Loucy (cell line): ENCODE measurements around the gene AVPR1A.

Source experiments
- H2AFZ ChIP-seq: fragments of 200-600 bp; sonication (generic); 2 replicates; pipeline ENCODE4 v1.6.0; 2016; ENCODE audit warnings: antibody characterized with exemption, mild to moderate bottlenecking, low read length, moderate library complexity
- H3F3A ChIP-seq: fragments of 200-600 bp; 2 replicates; pipeline ENCODE4 v1.6.0; 2016; ENCODE audit warnings: antibody characterized with exemption, low read depth, mild to moderate bottlenecking
- H3K27me3 ChIP-seq: fragments of 200-600 bp; sonication (generic); 2 replicates; pipeline ENCODE4 v1.6.1; 2014; ENCODE audit warnings: low read length, mild to moderate bottlenecking; ENCODE audit not compliant: insufficient read depth, poor library complexity, severe bottlenecking
- H3K36me3 ChIP-seq: fragments of 200-600 bp; sonication (generic); 2 replicates; pipeline ENCODE4 v1.6.1; 2016; ENCODE audit warnings: low read length; ENCODE audit not compliant: insufficient read depth
- H3K4me1 ChIP-seq: fragments of 200-600 bp; sonication (generic); 2 replicates; pipeline ENCODE4 v1.5.1; 2014; ENCODE audit warnings: low read length, mild to moderate bottlenecking; ENCODE audit not compliant: insufficient read depth, poor library complexity, severe bottlenecking
- H3K4me2 ChIP-seq: fragments of 200-600 bp; sonication (generic); 2 replicates; pipeline ENCODE4 v1.6.0; 2014; ENCODE audit warnings: antibody characterized with exemption, low read length, low read depth, mild to moderate bottlenecking; ENCODE audit not compliant: poor library complexity, severe bottlenecking
- H3K4me3 ChIP-seq: fragments of 200-600 bp; sonication (generic); 2 replicates; pipeline ENCODE4 v1.5.1; 2014; ENCODE audit warnings: low read length, mild to moderate bottlenecking, mixed read lengths; ENCODE audit not compliant: poor library complexity, severe bottlenecking
- H3K79me2 ChIP-seq: fragments of 200-600 bp; sonication (generic); 2 replicates; pipeline ENCODE4 v1.6.1; 2014; ENCODE audit warnings: low read length; ENCODE audit not compliant: insufficient read depth
- H3K9ac ChIP-seq: fragments of 200-600 bp; sonication (generic); 2 replicates; pipeline ENCODE4 v1.6.0; 2014; ENCODE audit warnings: mild to moderate bottlenecking, low read depth, low read length, moderate library complexity; ENCODE audit not compliant: poor library complexity, severe bottlenecking
- H3K9me2 ChIP-seq: fragments of 200-600 bp; sonication (generic); replicated peaks from 2 replicates; pipeline ENCODE4 v1.6.1; 2016; ENCODE audit warnings: low read depth, low read length, mixed read lengths
- H3K9me3 ChIP-seq: fragments of 200-600 bp; sonication (generic); 2 replicates; pipeline ENCODE4 v1.6.1; 2014; ENCODE audit warnings: mild to moderate bottlenecking, antibody characterized with exemption, low read length, low read depth; ENCODE audit not compliant: insufficient read depth
- H4K20me1 ChIP-seq: fragments of 200-600 bp; sonication (generic); 2 replicates; pipeline ENCODE4 v1.6.0; 2014; ENCODE audit warnings: antibody characterized with exemption, low read length, mild to moderate bottlenecking; ENCODE audit not compliant: insufficient read depth, poor library complexity, severe bottlenecking
- EZH2phosphoT487 ChIP-seq: fragments of 200-600 bp; IDR thresholded peaks from 2 replicates; pipeline ENCODE4 v1.6.1; 2018; ENCODE audit warnings: antibody characterized with exemption, mild to moderate bottlenecking, moderate library complexity, borderline replicate concordance
- TF ChIP-seq, protein P1 (sequence below): fragments of 200-600 bp; sonication (generic); conservative IDR thresholded peaks from 2 replicates; pipeline ENCODE4 v1.5.1; 2014; ENCODE audit warnings: mild to moderate bottlenecking, antibody characterized with exemption, low read length

Gene AVPR1A

GRCh38 chr12:63093711-63094110, 57.3 kb downstream of the AVPR1A start:
- no peak overlapping the region for H3K4me2 ChIP-seq
- TF ChIP-seq EZH2phosphoT487, result no peak
- TF ChIP-seq, protein P1, sequence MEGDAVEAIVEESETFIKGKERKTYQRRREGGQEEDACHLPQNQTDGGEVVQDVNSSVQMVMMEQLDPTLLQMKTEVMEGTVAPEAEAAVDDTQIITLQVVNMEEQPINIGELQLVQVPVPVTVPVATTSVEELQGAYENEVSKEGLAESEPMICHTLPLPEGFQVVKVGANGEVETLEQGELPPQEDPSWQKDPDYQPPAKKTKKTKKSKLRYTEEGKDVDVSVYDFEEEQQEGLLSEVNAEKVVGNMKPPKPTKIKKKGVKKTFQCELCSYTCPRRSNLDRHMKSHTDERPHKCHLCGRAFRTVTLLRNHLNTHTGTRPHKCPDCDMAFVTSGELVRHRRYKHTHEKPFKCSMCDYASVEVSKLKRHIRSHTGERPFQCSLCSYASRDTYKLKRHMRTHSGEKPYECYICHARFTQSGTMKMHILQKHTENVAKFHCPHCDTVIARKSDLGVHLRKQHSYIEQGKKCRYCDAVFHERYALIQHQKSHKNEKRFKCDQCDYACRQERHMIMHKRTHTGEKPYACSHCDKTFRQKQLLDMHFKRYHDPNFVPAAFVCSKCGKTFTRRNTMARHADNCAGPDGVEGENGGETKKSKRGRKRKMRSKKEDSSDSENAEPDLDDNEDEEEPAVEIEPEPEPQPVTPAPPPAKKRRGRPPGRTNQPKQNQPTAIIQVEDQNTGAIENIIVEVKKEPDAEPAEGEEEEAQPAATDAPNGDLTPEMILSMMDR, result no peak

DNA sequence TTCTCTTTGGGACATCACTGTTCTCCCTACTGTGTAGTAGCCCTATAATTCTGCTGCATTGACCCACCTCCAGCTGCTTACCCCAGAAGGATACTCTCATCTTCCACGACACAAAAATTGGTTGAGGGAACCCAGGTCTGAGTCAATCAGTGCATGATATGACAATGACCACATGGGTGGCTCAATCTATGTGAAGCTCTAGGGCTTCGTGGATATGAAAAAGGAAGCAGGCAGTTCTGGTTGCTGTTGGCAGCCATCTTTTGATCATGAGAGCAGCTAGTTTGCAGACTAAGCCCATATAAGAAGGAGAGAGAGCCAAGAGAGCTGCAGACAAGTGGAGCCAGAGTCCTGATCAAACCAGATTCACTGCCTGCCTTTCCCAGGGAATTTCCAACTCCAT, 57.9 kb downstream of the AVPR1A start:
- Histone ChIP-seq H4K20me1 (no peaks in the 10 kb centered on the region), H3K36me3 (no peaks in the 10 kb centered on the region), H3K9me3 (no peaks in the 10 kb centered on the region), H2AFZ (peak overlapping the region; percentile 70; the same call in 1 of the 2 replicates), H3K4me3 (no peak overlapping the region), H3K9ac (no peak overlapping the region), H3K79me2 (no peaks in the 10 kb centered on the region), H3K4me1 (no peaks in the 10 kb centered on the region), H3K9me2 (no peaks in the 10 kb centered on the region), H3K4me2 (no peak overlapping the region), H3K27me3 (no peaks in the 10 kb centered on the region), H3F3A (no peaks in the 10 kb centered on the region)
- TF ChIP-seq EZH2phosphoT487, result no peak
- TF ChIP-seq, protein P1, result no peak

More at GRCh38 chr12:63093711-63094110, 57.3 kb downstream of the AVPR1A start:
- no peaks in the 10 kb centered on the region for H3K79me2 ChIP-seq
- no peaks in the 10 kb centered on the region for H3K27me3 ChIP-seq
- H3K4me3 ChIP-seq, result no peak overlapping the region
- no peaks in the 10 kb centered on the region for H3F3A ChIP-seq
- H3K9ac ChIP-seq, result no peak overlapping the region
- no peaks in the 10 kb centered on the region for H3K4me1 ChIP-seq
- H3K9me2 ChIP-seq, result no peaks in the 10 kb centered on the region
- H3K36me3 ChIP-seq, result no peaks in the 10 kb centered on the region
- H2AFZ ChIP-seq, result 0 out of 2 replicates have a peak overlapping the region, but pooled peaks have one; percentile 70
- H3K9me3 ChIP-seq, result no peaks in the 10 kb centered on the region
- no peaks in the 10 kb centered on the region for H4K20me1 ChIP-seq
